HG03095 (cell line): ENCODE measurements around the gene USP34.

Experiments
- ATAC-seq: cut with Tn5 transposase; IDR thresholded peaks from one replicate; pipeline ENCODE4 v1.9.1; 2021; ENCODE audit warnings: moderate library complexity; ENCODE audit not compliant: unreplicated experiment

Gene USP34

GRCh38 chr2:61326423-61326822, 144.5 kb downstream of the USP34 start:
- no peak for ATAC-seq

- no peak for ATAC-seq
Observed at GRCh38 chr2:61320181-61320580, 150.7 kb downstream of the USP34 start.

- no peak for ATAC-seq
Observed at GRCh38 chr2:61318553-61318952, 152.3 kb downstream of the USP34 start.

GRCh38 chr2:61295981-61296380, 174.9 kb downstream of the USP34 start:
- ATAC-seq = no peak

DNA sequence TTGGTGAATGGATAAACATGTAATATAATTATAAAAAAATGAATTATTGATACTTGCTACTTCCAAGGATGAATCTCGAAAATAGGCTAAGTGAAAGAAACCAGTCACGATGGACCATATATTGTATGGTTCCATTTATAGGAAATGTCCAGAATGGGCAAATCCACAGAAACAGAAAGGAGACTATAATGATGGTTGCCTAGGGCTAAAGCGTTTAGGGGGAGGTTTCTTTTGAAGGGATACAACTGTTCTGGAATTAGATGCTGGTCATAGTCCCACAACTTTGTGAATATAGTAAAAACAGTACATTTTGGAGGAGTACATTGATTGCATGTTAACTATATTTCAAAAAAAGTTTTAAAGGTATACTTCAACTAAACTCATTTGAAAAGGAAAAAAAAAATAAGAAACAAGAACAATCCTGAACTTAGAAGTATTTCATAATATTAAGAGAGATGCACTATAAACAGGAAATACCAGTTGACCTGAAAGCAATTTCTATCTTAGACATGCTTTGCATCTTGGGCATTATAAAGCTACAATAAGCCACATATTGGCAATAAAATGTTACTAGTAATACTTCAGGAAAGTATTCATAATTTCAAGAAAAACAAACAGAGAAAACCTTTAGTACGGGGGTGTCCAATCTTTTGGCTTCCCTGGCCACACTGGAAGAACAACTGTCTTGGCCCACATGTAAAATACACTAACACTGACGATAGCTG, 178.9 kb downstream of the USP34 start:
- no peak for ATAC-seq

- ATAC-seq = no peak
Observed at GRCh38 chr2:61288070-61288841, 182.6 kb downstream of the USP34 start.

DNA sequence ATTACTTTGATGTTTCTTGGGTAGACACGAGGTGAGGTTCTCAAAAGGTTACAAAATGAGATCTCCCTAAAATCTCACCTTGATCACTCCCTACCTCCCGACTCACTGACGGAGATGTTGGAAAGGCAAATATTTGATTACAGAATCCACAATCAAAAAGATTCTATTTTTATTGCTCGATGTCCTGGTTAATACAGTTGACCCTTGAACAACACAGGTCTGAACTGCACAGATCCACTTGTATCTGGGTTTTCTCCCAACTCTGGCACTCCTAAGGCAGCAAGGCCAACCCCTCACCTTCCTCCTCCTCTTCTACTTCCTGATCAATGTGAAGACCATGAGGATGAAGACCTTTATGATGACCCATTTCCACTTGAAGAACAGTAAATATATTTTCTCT, 183.6 kb downstream of the USP34 start:
- no peak for ATAC-seq

DNA sequence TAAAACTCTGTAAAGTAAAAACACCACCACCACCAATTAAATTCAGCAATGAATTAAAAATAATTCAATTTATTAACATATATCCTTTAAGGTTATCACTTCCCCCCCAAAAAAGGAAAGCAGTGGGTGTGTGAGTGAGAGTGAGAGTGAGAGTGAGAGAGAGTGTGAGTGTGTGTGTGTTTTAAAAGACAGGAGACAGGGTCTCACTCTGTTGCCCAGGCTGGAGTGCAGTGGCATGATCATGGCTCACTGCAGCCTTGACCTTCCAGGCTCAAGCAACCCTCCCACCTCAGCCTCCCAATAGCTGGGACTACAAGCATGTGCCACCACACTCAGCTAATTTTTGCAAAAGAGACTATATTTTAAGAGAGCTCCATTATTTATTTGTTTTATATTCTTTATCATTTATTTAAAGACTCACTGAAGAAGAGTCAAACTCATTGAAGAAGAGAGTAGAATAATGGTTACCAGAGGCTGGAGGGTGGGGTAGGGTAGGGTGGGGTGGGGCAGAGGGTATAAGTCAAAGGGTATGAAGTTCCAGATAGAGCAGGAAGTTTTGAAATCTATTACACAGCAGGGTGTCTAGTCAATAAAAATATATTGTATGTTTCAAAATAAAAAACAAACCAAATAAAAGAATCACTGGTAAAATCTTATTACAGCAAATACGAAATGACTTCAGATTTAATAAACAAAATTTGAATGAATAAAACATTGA, 187.3 kb downstream of the USP34 start:
- no peak for ATAC-seq

- ATAC-seq = no peak
Observed at GRCh38 chr2:61282104-61282590, 188.7 kb downstream of the USP34 start.

GRCh38 chr2:61281321-61281720, 189.6 kb downstream of the USP34 start:
- ATAC-seq = no peak

GRCh38 chr2:61277756-61278155, 193.1 kb downstream of the USP34 start:
- ATAC-seq = no peak

DNA sequence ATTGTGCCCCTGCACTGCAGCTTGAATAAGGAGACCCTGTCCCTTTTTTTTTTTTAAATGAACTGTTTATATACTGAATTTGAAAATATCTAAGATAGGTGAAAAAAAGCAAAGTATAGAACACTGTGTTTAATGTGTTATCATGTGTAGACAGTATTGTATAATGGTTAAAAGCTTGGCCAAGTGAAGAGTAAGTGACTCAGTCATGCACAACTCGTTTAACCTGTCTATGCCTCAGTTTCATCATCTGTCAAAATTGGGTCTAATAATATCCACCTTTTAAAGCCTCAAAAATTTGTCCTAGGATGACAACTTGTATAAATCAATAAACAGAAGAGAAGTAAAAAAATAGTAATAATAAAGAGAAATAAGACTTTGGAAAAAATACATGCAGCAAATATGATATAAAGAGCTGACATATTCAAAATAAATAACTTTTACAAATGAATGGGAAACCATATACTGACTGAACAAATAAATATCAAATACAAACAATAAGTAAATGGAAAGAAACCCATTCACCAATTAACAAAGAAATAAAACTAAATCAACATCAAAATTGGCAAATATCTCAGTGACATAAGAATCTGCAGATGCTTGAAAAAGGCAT, 195.2 kb downstream of the USP34 start:
- ATAC-seq = no peak

DNA sequence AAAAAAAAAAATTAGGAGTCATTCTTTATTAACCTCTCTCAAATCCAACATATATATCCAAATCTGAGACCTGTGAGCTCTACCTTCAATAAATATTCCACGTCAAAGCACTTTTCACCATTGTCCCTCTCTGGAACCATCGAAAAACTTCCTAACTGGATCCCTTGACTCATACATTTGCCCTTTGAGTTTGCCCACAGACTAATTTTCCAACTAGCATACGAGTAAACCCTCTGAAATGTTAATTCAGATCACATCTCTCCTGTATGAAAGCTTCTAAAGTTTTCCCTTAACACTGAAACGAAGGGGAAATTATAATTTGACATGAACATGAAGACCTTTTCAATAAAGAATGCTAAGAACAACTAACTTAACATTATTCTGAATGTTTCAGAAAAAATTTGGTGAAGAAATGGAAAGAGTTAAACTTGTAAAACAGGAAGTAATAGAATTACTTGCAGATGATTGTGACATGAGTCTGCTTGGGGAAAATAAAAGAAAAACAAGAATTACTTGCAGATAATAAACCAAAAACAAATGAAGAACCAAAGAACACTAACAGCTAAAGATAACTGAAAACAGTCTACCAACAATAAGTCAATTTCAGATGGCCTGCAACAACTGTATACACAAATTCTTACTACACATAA, 198.3 kb downstream of the USP34 start:
- ATAC-seq = no peak

DNA sequence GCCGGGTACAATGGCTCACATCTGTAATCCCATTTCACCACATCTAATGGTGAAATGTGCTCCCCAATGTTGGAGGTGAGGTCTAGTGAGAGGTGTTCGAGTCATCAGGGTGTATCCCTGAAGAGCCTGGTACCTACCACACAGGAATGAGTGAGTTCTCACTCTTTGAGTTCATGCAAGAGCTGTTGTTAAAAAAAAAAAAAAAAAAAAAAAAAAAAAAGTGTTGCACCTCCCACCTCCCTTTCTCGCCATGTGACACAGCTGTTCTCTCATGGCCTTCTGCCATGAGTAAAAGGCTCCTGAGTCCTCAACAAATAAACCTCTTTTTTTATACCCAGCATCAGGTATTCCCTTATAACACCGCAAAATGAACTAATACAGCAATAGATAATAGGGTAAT, 202.6 kb downstream of the USP34 start:
- ATAC-seq = no peak

- no peak for ATAC-seq
Observed at GRCh38 chr2:61266632-61267505, 204.0 kb downstream of the USP34 start.

- no peak for ATAC-seq
Observed at GRCh38 chr2:61263830-61264229, 207.1 kb downstream of the USP34 start.

GRCh38 chr2:61262699-61263098, 208.2 kb downstream of the USP34 start:
- no peak for ATAC-seq

- no peak for ATAC-seq
Observed at GRCh38 chr2:61257446-61257845, 213.4 kb downstream of the USP34 start.

DNA sequence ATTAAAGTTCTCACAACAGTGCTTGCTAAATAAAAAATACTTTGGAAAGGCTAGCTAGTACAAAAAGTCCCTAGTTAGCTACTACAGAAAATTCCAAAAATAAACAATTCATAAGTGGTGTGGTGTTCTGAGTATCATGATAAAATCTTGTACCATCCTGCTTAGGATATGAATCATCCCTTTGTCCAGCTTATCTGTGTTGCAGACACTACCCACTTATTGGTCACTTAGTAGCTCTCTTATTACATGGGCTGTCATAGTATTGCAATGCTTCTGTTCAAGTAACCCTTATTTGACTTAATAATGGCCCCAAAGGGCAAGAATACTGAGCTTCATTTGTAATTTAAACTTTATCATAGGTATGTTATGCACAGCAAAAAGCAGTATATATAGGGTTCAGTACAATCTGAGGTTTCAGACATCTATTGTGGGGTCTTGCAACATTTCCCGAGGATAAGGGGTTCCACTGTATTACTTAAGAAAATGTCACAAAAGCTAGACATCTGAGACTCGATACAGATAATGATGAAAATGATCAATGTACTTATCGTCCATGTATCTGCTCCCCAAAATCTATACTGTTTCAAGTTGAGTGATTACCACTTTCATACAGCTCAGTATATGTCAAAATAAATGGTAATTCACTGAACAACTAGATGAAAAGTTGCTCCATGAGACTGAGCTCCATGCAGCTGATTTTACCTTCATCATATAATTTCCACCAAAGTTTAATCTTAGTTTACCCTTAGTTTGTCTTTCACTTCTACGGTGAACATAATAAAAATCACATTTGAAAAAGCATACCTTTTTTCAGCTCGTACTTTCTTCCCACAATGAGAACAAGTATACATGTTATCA, 215.1 kb downstream of the USP34 start:
- no peak for ATAC-seq
